LNCaP clone FGC (cell line): ENCODE data around the gene DLX2.
"Not testable (repeated sequence)": the region's sequence is repeated elsewhere in the genome, so short reads cannot be mapped to it uniquely, and the experiment has no call there.

ENCODE experiments used
- DNase-seq: peaks from one replicate; pipeline ENCODE4 v3.0.0-alpha.2; 2011; ENCODE audit warnings: low read depth
- H3K4me3 ChIP-seq: 2 replicates; pipeline ENCODE4 v1.5.1; 2011; ENCODE audit warnings: mild to moderate bottlenecking, low read depth, low read length, control low read depth
- CTCF ChIP-seq: IDR thresholded peaks from 2 replicates; pipeline ENCODE4 v1.5.1; 2012; ENCODE audit warnings: mild to moderate bottlenecking; ENCODE audit not compliant: control insufficient read depth, insufficient read depth; ENCODE audit errors: extremely low read depth

DLX2 gene

GRCh38 chr2:172102391-172103359 lies at the start of gene DLX2:
DLX2 (minus strand) TSS chr2:172102900; CDS start chr2:172102538, 362 bp downstream.
- peak within 1 kb of the TSS; percentile 60 for H3K4me3 ChIP-seq
- TF ChIP-seq CTCF, result no peak
- DNase-seq, result peak; percentile 56

GRCh38 chr2:172147944-172148650 lies 45.4 kb upstream of the DLX2 start:
- TF ChIP-seq CTCF, result no peak
- no peak for DNase-seq
- no peak overlapping the region for H3K4me3 ChIP-seq

- H3K4me3 ChIP-seq, result no peak overlapping the region
- no peak for DNase-seq
- no peak for TF ChIP-seq CTCF
Observed at GRCh38 chr2:172143817-172144216, 41.1 kb upstream of the DLX2 start.

GRCh38 chr2:172138727-172139126 lies 36.0 kb upstream of the DLX2 start:
- H3K4me3 ChIP-seq, DNase-seq: not testable (repeated sequence)

GRCh38 chr2:172137943-172138342 lies 35.2 kb upstream of the DLX2 start:
- H3K4me3 ChIP-seq, result no peak overlapping the region
- no peak for DNase-seq
- TF ChIP-seq CTCF, result no peak

DNA sequence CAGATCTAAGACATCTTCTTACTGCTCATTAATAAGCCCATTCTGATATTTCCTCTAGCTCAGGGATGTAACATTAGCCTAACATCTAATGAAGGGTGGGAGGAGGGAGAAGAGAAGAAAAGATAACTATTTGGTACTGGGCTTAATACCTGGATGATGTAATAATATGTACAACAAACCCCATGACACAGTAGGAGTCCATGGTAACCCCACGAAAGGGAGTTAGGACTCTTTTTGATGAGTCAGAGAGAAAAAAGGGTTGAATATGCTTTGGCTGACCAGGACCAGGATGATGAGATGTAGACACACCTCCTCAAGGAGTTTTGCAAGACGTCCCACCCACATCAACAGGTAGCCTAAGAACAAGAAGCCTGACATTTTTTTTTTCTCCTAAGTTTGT lies 34.4 kb upstream of the DLX2 start:
- TF ChIP-seq CTCF, result no peak
- DNase-seq, result no peak
- no peak overlapping the region for H3K4me3 ChIP-seq

GRCh38 chr2:172135446-172135845 lies 32.7 kb upstream of the DLX2 start:
- DNase-seq, result no peak
- H3K4me3 ChIP-seq, result no peak overlapping the region
- TF ChIP-seq CTCF, result no peak
